MM.1S (cell line): ENCODE results near the gene CTU1.

Source experiments
- DNase-seq: peaks from one replicate; pipeline ENCODE4 v3.0.0-alpha.2; 2015
- H2AFZ ChIP-seq: fragments of 300-600 bp; sonication (generic); 2 replicates; pipeline ENCODE4 v1.6.0; 2016; ENCODE audit warnings: antibody characterized with exemption, low read length
- H3F3A ChIP-seq: fragments of 300-600 bp; sonication (generic); 2 replicates; pipeline ENCODE4 v1.6.1; 2016; ENCODE audit warnings: mild to moderate bottlenecking, antibody characterized with exemption, low read length, moderate library complexity, mixed read lengths; ENCODE audit not compliant: insufficient read depth
- H3K27ac ChIP-seq: fragments of 300-600 bp; sonication (generic); 2 replicates; pipeline ENCODE4 v1.5.1; 2016; ENCODE audit warnings: mild to moderate bottlenecking, low read length
- H3K27me3 ChIP-seq: fragments of 300-600 bp; sonication (generic); replicated peaks from 2 replicates; pipeline ENCODE4 v1.6.0; 2016; ENCODE audit warnings: low read length; ENCODE audit not compliant: insufficient read depth
- H3K36me3 ChIP-seq: fragments of 300-600 bp; sonication (generic); replicated peaks from 2 replicates; pipeline ENCODE4 v1.6.1; 2016; ENCODE audit warnings: mild to moderate bottlenecking, low read length, mixed read lengths; ENCODE audit not compliant: insufficient read depth
- H3K4me1 ChIP-seq: fragments of 300-600 bp; sonication (generic); 2 replicates; pipeline ENCODE4 v1.6.1; 2016; ENCODE audit warnings: low read length, mixed read lengths
- H3K4me2 ChIP-seq: fragments of 300-600 bp; sonication (generic); 2 replicates; pipeline ENCODE4 v1.6.0; 2016; ENCODE audit warnings: low read depth, low read length
- H3K4me3 ChIP-seq: fragments of 300-600 bp; sonication (generic); 2 replicates; pipeline ENCODE4 v1.5.1; 2016; ENCODE audit warnings: low read length, mixed read lengths
- H3K79me2 ChIP-seq: fragments of 300-600 bp; sonication (generic); 2 replicates; pipeline ENCODE4 v1.6.1; 2016; ENCODE audit warnings: mixed run types, low read length, mixed read lengths
- H3K9ac ChIP-seq: fragments of 300-600 bp; sonication (generic); 2 replicates; pipeline ENCODE4 v1.6.1; 2016; ENCODE audit warnings: low read length, mixed read lengths
- H3K9me2 ChIP-seq: fragments of 300-600 bp; sonication (generic); replicated peaks from 2 replicates; pipeline ENCODE4 v1.6.1; 2016; ENCODE audit warnings: mild to moderate bottlenecking, low read length, mixed read lengths; ENCODE audit not compliant: insufficient read depth
- H3K9me3 ChIP-seq: fragments of 300-600 bp; sonication (generic); replicated peaks from 2 replicates; pipeline ENCODE4 v1.6.1; 2016; ENCODE audit warnings: mild to moderate bottlenecking, low read length, mixed read lengths; ENCODE audit not compliant: insufficient read depth
- H4K20me1 ChIP-seq: fragments of 300-600 bp; sonication (generic); 2 replicates; pipeline ENCODE4 v1.6.1; 2016; ENCODE audit warnings: mild to moderate bottlenecking, low read length, moderate library complexity, mixed read lengths; ENCODE audit not compliant: insufficient read depth
- EZH2 ChIP-seq: fragments of 300-600 bp; sonication (generic); optimal IDR thresholded peaks from 2 replicates; pipeline ENCODE3; 2017; ENCODE audit warnings: low read depth, mild to moderate bottlenecking, antibody characterized with exemption, low read length, mixed read lengths
- EZH2phosphoT487 ChIP-seq: fragments of 300-600 bp; sonication (generic); IDR thresholded peaks from 2 replicates; pipeline ENCODE4 v1.6.1; 2018; ENCODE audit warnings: antibody characterized with exemption, low read length
- TF ChIP-seq, protein P1 (sequence below): fragments of 300-600 bp; sonication (generic); IDR thresholded peaks from 2 replicates; pipeline ENCODE4 v1.5.1; 2016; ENCODE audit warnings: antibody characterized with exemption, low read length, mixed read lengths

The CTU1 gene

GRCh38 chr19:51076631-51077213 lies 31.5 kb downstream of the CTU1 start:
- Histone ChIP-seq H3F3A (no peaks in the 10 kb centered on the region), H4K20me1 (no peaks in the 10 kb centered on the region), H2AFZ (no peak overlapping the region), H3K27me3 (peaks cover 28% of the 10 kb centered on the region), H3K4me3 (no peak overlapping the region), H3K79me2 (no peaks in the 10 kb centered on the region), H3K9me3 (no peaks in the 10 kb centered on the region), H3K4me1 (no peaks in the 10 kb centered on the region), H3K9ac (no peak overlapping the region), H3K36me3 (no peaks in the 10 kb centered on the region), H3K9me2 (no peaks in the 10 kb centered on the region), H3K4me2 (no peak overlapping the region), H3K27ac (no peak overlapping the region)
- TF ChIP-seq EZH2 (no peak), EZH2phosphoT487 (no peak)
- TF ChIP-seq, protein P1, sequence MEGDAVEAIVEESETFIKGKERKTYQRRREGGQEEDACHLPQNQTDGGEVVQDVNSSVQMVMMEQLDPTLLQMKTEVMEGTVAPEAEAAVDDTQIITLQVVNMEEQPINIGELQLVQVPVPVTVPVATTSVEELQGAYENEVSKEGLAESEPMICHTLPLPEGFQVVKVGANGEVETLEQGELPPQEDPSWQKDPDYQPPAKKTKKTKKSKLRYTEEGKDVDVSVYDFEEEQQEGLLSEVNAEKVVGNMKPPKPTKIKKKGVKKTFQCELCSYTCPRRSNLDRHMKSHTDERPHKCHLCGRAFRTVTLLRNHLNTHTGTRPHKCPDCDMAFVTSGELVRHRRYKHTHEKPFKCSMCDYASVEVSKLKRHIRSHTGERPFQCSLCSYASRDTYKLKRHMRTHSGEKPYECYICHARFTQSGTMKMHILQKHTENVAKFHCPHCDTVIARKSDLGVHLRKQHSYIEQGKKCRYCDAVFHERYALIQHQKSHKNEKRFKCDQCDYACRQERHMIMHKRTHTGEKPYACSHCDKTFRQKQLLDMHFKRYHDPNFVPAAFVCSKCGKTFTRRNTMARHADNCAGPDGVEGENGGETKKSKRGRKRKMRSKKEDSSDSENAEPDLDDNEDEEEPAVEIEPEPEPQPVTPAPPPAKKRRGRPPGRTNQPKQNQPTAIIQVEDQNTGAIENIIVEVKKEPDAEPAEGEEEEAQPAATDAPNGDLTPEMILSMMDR = no peak
- no peak for DNase-seq

DNA sequence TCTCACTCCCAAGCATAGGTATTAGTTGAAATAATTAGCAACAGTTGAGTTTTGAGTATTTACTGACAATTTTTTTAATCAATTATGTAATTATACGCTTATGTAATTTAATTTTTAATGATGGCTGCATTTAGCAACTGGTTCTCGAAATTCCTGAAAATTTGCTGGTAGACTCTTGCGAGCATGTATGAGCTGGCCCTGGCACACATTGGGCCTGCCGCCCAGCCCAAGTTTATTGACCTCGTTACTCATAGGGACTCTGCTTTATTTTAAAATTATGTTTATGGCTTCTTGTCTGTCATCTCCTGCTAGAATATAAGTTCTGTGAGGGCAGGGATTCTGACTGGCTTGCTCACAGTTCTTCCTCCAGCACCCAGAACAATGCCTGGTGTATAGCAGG lies 32.2 kb downstream of the CTU1 start:
- Histone ChIP-seq H3K4me3 (no peak overlapping the region), H3K9me2 (no peaks in the 10 kb centered on the region), H3K9me3 (no peaks in the 10 kb centered on the region), H3K9ac (no peak overlapping the region), H3K36me3 (no peaks in the 10 kb centered on the region), H3K27ac (no peak overlapping the region), H3K27me3 (peaks cover 24% of the 10 kb centered on the region), H2AFZ (no peak overlapping the region), H4K20me1 (no peaks in the 10 kb centered on the region), H3K4me1 (no peaks in the 10 kb centered on the region), H3K79me2 (no peaks in the 10 kb centered on the region), H3K4me2 (no peak overlapping the region), H3F3A (no peaks in the 10 kb centered on the region)
- TF ChIP-seq, protein P1 = no peak
- TF ChIP-seq EZH2phosphoT487 (no peak), EZH2 (no peak)
- no peak for DNase-seq

DNA sequence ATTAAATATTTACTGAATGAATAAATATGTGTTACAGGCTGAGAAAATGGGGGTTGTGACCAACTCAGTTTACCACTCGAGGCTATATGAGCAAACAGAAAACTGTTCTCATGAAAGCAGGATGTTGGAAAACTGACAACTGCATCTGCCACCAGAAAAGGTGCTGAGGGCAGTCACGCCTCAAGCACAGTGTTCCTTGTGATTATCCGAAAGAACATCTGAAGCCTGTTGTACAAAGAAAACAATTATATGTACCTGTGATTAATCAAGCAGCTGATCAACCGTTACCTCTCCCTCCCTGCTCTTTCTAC lies 37.2 kb downstream of the CTU1 start:
- TF ChIP-seq EZH2 (no peak), EZH2phosphoT487 (no peak)
- TF ChIP-seq, protein P1 = no peak
- DNase-seq = no peak
- Histone ChIP-seq H3K27ac (no peak overlapping the region), H3K9ac (no peak overlapping the region), H4K20me1 (no peaks in the 10 kb centered on the region), H3K9me3 (no peaks in the 10 kb centered on the region), H3F3A (no peaks in the 10 kb centered on the region), H3K79me2 (no peaks in the 10 kb centered on the region), H2AFZ (no peak overlapping the region), H3K4me1 (no peaks in the 10 kb centered on the region), H3K36me3 (no peaks in the 10 kb centered on the region), H3K4me2 (no peak overlapping the region), H3K27me3 (peaks cover 26% of the 10 kb centered on the region), H3K9me2 (no peaks in the 10 kb centered on the region), H3K4me3 (no peak overlapping the region)
